Activated CD8-positive, alpha-beta T cell treated with anti-CD3 and anti-CD28 coated beads for 36 hours (primary cell): ENCODE data around the gene NTRK2. TPM values are rescaled to one million over a fixed set of nuclear protein-coding genes. Genes with fewer than 3 reads are reported as not detected.

Experiments used
- ATAC-seq: fragments of 200-7000 bp; cut with Tn5 transposase; one replicate; pipeline ENCODE4 v1.10.0; 2021; ENCODE audit warnings: mild to moderate bottlenecking, moderate library complexity
- CTCF ChIA-PET: fragments of 350-600 bp; sonication (Branson Sonifier 250); formaldehyde crosslinking; loops from one replicate; lab custom pipeline; 2021; ENCODE audit warnings: antibody characterized with exemption; lab: Charles Lee
- POLR2A ChIA-PET: fragments of 350-600 bp; sonication (Branson Sonifier 250); formaldehyde crosslinking; loops from one replicate; lab custom pipeline; 2021; ENCODE audit warnings: antibody characterized with exemption; lab: Charles Lee
- DNase-seq: peaks from one replicate; pipeline ENCODE4 v3.0.0-alpha.2; 2020
- H3K27ac Mint-ChIP-seq: one replicate; pipeline ENCODE4 v1.8.0; 2021; ENCODE audit warnings: mild to moderate bottlenecking, mixed read lengths
- H3K27me3 Mint-ChIP-seq: one replicate; pipeline ENCODE4 v1.8.0; 2021; ENCODE audit warnings: mixed read lengths
- H3K36me3 Mint-ChIP-seq: one replicate; pipeline ENCODE4 v1.8.0; 2021; ENCODE audit warnings: low read depth, mixed read lengths
- H3K4me1 Mint-ChIP-seq: one replicate; pipeline ENCODE4 v1.8.0; 2021; ENCODE audit warnings: low read depth, mixed read lengths
- H3K4me3 Mint-ChIP-seq: one replicate; pipeline ENCODE4 v1.8.0; 2021; ENCODE audit warnings: mild to moderate bottlenecking, moderate library complexity, mixed read lengths
- H3K9me3 Mint-ChIP-seq: one replicate; pipeline ENCODE4 v1.8.0; 2021; ENCODE audit warnings: mixed read lengths
- intact Hi-C: fragments of 100-400 bp; cut with micrococcal nuclease; formaldehyde crosslinking; loops from one replicate; pipeline ENCODE4 v1.10.0; 2022
- total RNA-seq, 2 experiments: library from RNA; stranded (reverse); gene quantifications; one replicate each; pipeline ENCODE4 v1.2.3, GENCODE V29; 2021
- TF ChIP-seq, protein P1 (sequence below): fragments of 200-600 bp; IDR thresholded peaks from one replicate; pipeline ENCODE4 v1.8.0; 2022; ENCODE audit warnings: antibody characterized with exemption, mild to moderate bottlenecking

The NTRK2 gene
- total RNA-seq, 2 experiments from 2014 or later: 0.07 to 0.09 TPM

DNA sequence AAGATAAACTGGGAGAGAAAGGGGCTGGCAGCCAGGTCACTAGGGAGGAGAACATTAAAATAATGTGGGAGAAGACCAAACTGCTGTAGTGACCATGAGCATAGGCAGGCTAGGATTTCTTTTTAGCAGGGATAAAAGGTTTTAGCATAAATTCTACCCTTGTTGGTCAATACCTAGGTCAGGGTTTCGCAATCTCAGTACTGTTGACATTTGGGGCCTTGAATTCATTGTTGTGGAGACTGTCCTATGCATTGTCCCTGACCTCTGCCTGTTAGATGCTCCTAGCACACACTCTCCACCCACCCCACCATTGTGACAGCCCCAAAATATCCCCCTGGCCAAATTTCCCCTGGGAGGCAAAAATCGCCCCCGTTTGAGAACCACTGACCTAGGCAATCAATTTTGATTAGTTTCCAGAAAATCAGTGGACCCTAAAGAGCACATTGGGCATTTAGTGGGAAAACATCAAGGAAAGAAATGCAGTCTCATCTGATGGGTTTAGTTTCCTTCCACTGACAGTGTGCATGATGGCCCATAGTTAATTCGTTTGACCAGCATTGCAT lies 181.4 kb downstream of the NTRK2 start:
- ChIA-PET POLR2A (no interaction called here), CTCF (no interaction called here)
- DNase-seq: no peak
- TF ChIP-seq, protein P1, sequence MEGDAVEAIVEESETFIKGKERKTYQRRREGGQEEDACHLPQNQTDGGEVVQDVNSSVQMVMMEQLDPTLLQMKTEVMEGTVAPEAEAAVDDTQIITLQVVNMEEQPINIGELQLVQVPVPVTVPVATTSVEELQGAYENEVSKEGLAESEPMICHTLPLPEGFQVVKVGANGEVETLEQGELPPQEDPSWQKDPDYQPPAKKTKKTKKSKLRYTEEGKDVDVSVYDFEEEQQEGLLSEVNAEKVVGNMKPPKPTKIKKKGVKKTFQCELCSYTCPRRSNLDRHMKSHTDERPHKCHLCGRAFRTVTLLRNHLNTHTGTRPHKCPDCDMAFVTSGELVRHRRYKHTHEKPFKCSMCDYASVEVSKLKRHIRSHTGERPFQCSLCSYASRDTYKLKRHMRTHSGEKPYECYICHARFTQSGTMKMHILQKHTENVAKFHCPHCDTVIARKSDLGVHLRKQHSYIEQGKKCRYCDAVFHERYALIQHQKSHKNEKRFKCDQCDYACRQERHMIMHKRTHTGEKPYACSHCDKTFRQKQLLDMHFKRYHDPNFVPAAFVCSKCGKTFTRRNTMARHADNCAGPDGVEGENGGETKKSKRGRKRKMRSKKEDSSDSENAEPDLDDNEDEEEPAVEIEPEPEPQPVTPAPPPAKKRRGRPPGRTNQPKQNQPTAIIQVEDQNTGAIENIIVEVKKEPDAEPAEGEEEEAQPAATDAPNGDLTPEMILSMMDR: no peak
- no peaks in the 10 kb centered on the region for H3K36me3 Mint-ChIP-seq
- H3K4me1 Mint-ChIP-seq: no peaks in the 10 kb centered on the region
- ATAC-seq: no peak
- H3K27ac Mint-ChIP-seq: no peak overlapping the region
- H3K4me3 Mint-ChIP-seq: no peak overlapping the region
- intact Hi-C loops: no loop called here
- H3K9me3 Mint-ChIP-seq: no peaks in the 10 kb centered on the region
- H3K27me3 Mint-ChIP-seq: no peaks in the 10 kb centered on the region

- no peaks in the 10 kb centered on the region for H3K4me1 Mint-ChIP-seq
- no peaks in the 10 kb centered on the region for H3K36me3 Mint-ChIP-seq
- ATAC-seq (no peak), DNase-seq (no peak)
- intact Hi-C loops: no loop called here
- H3K4me3 Mint-ChIP-seq: no peak overlapping the region
- H3K9me3 Mint-ChIP-seq: no peaks in the 10 kb centered on the region
- no peaks in the 10 kb centered on the region for H3K27me3 Mint-ChIP-seq
- no peak overlapping the region for H3K27ac Mint-ChIP-seq
- TF ChIP-seq, protein P1: no peak
- ChIA-PET CTCF (interaction anchor here (0.9 kb wide), 1 partner anchor 17 kb away, joined by 3 read pairs; no protein-coding TSS in a partner anchor), POLR2A (no interaction called here)
Observed at GRCh38 chr9:84851935-84852585, 182.5 kb downstream of the NTRK2 start.

DNA sequence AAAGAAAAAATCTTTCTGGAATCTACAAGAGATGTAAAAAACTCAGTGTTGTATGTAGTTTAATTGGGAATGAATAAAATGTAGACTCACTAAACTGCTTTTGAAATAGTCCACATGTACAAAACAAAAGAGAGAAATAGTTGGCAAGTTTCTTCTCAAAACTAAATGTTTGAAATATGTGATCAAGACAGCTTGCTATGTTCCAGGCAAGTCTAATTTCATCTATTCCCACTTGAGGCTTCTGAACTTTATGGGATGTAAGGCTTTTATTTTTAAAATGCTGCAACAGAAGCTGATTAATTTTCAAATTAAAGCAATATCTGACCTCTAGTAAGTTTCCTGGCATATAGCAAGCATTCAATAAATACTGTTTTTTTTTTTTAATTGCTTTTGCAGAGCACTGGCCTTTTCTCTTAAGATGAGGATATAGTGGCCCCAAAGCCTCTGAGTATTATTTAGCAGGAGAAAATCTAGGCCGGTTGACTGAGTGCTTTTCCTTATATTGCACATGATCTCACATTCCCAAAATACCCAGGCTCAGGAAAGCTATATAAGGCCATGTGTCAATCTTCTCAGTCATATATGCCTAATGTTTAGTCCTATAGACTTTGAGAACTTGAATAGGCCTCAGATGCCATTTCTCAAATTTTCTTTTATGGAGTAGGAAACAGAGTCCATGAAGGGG lies 183.2 kb downstream of the NTRK2 start:
- CTCF ChIA-PET: interaction anchor here (0.9 kb wide), 1 partner anchor 18 kb away, joined by 3 read pairs; no protein-coding TSS in a partner anchor

DNA sequence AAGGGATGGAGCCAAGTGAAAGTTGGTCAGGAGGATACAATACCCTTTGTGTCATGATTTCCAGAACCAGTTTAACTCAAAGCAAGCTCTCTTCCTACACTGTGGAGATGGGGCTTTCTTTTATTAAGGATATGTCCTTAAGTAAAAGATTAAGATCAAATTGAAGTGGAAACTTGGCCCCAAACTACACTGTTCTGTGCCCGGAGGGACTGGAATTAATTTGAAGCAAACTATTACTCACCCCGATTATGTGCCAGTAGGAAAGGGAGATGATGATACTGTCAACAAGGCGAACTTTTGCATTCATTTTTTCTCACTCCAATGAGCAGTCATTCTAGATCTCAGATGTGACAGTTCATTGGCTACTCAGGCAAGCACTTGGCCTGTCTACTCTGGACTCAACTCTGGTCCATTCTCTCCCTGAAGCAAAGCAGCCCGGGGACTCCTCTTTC lies 186.7 kb downstream of the NTRK2 start:
- ATAC-seq (no peak), DNase-seq (no peak)
- ChIA-PET CTCF (no interaction called here), POLR2A (no interaction called here)
- TF ChIP-seq, protein P1: no peak
- no peaks in the 10 kb centered on the region for H3K36me3 Mint-ChIP-seq
- H3K4me1 Mint-ChIP-seq: no peaks in the 10 kb centered on the region
- H3K4me3 Mint-ChIP-seq: no peak overlapping the region
- no peaks in the 10 kb centered on the region for H3K9me3 Mint-ChIP-seq
- no peaks in the 10 kb centered on the region for H3K27me3 Mint-ChIP-seq
- intact Hi-C loops: no loop called here
- no peak overlapping the region for H3K27ac Mint-ChIP-seq

More for the DNA sequence above, 183.2 kb downstream of the NTRK2 start:
- POLR2A ChIA-PET: no interaction called here
- Mint-ChIP-seq H3K9me3 (no peaks in the 10 kb centered on the region), H3K4me1 (no peaks in the 10 kb centered on the region), H3K27me3 (no peaks in the 10 kb centered on the region), H3K36me3 (no peaks in the 10 kb centered on the region), H3K4me3 (no peak overlapping the region), H3K27ac (no peak overlapping the region)
- ATAC-seq (no peak), DNase-seq (no peak)
- TF ChIP-seq, protein P1: no peak
- intact Hi-C loops: no loop called here

DNA sequence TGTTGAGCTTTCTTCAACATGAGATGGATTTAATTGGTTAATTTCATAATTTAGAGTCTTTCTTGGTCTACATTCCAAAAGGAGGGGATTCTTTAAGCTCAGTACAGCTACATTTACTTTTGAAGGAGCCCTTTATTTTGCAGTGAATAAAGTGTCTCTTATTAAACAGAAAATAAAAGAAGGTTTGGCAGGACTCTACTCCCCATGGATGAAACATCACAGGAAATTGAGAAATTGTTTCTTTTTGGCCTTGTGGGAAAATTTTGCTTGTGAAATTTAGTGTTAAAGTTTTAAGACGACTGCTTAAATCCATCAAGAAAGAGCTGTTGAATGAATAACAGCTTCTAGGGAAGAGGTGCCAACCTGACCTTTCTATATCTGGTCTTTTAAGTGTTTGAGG lies 187.7 kb downstream of the NTRK2 start:
- CTCF ChIA-PET: no interaction called here

More for the DNA sequence above, 187.7 kb downstream of the NTRK2 start:
- Mint-ChIP-seq H3K4me1 (no peaks in the 10 kb centered on the region), H3K9me3 (no peaks in the 10 kb centered on the region), H3K27ac (no peak overlapping the region), H3K27me3 (no peaks in the 10 kb centered on the region), H3K4me3 (no peak overlapping the region), H3K36me3 (no peaks in the 10 kb centered on the region)
- POLR2A ChIA-PET: no interaction called here
- intact Hi-C loops: no loop called here
- ATAC-seq (no peak), DNase-seq (no peak)
- TF ChIP-seq, protein P1: no peak
